ENCODE measurements around the gene ZNF428.

- TF ChIP-seq CTCF (IDR thresholded peaks at IDR 0.05; ENCODE audit: insufficient read depth, low read depth, low read length) (no peak), EZH2 (IDR thresholded peaks at IDR 0.05; ENCODE audit: insufficient read depth, low read length) (no peak)
Measured at GRCh38 chr19:43658494-43658893, 39.1 kb upstream of the ZNF428 start.

Data from astrocyte (in vitro differentiated cells and primary cell).